H7 (cell line): ENCODE measurements around the gene ZNF488. TPM values are rescaled to one million over a fixed set of nuclear protein-coding genes. Genes with fewer than 3 reads are reported as not detected.

ENCODE experiments used
- DNase-seq: peaks from one replicate; pipeline ENCODE4 v3.0.0; 2012
- H3K27me3 ChIP-seq: 2 replicates; pipeline ENCODE4 v1.6.0; 2011; ENCODE audit warnings: mild to moderate bottlenecking, low read length; ENCODE audit not compliant: control insufficient read depth, insufficient read depth
- H3K36me3 ChIP-seq: replicated peaks from 2 replicates; pipeline ENCODE4 v1.5.1; 2011; ENCODE audit warnings: low read length; ENCODE audit not compliant: control insufficient read depth, insufficient read depth
- H3K4me3 ChIP-seq: 2 replicates; pipeline ENCODE4 v1.5.1; 2011; ENCODE audit warnings: low read depth, mild to moderate bottlenecking, control low read depth, low read length, moderate library complexity; ENCODE audit not compliant: insufficient read depth
- total RNA-seq: library from RNA; depleted of rRNA; stranded (reverse); fragments of >200 nt; shearing (Covaris generic); gene quantifications from 2 replicates; pipeline ENCODE4 v1.2.3, GENCODE V29; 2014

Gene ZNF488
- total RNA-seq, 1 experiment from 2014 or later = 3.0 TPM

DNA sequence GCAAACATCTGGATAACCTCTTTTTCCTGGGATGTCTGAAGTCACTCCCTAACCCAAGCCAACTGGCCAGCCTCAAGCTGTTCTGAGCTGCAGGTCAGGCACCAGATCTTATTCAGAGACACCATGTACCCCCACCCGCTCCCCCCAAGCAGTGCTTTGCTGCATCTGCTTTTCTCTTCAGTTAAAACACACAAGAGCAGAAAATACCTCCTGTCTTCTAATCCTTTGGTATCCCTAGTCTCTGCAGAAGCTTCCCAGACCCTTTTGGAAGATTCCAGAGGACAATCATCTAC, 3.0 kb downstream of the ZNF488 start:
- H3K27me3 ChIP-seq = peaks cover 2% of the 10 kb centered on the region
- DNase-seq = peak; percentile 11

GRCh38 chr10:47380341-47381102, 3.6 kb downstream of the ZNF488 start:
- DNase-seq = peak; percentile 4
- H3K4me3 ChIP-seq = no peak overlapping the region
- H3K27me3 ChIP-seq = peaks cover 2% of the 10 kb centered on the region
- H3K36me3 ChIP-seq = no peaks in the 10 kb centered on the region

More for the DNA sequence above, 3.0 kb downstream of the ZNF488 start:
- Histone ChIP-seq H3K36me3 (no peaks in the 10 kb centered on the region), H3K4me3 (no peak overlapping the region)

- DNase-seq = peak; percentile 13
- H3K36me3 ChIP-seq = no peaks in the 10 kb centered on the region
- no peaks in the 10 kb centered on the region; the same call in 1 of the 2 replicates for H3K27me3 ChIP-seq
- H3K4me3 ChIP-seq = no peak overlapping the region
These were observed 4.2 kb downstream of the ZNF488 start for GRCh38 chr10:47379901-47380300.

GRCh38 chr10:47379445-47379785, 4.7 kb downstream of the ZNF488 start:
- Histone ChIP-seq H3K4me3 (no peak overlapping the region), H3K36me3 (no peaks in the 10 kb centered on the region), H3K27me3 (no peaks in the 10 kb centered on the region; the same call in 1 of the 2 replicates)
- DNase-seq = peak; percentile 7

DNA sequence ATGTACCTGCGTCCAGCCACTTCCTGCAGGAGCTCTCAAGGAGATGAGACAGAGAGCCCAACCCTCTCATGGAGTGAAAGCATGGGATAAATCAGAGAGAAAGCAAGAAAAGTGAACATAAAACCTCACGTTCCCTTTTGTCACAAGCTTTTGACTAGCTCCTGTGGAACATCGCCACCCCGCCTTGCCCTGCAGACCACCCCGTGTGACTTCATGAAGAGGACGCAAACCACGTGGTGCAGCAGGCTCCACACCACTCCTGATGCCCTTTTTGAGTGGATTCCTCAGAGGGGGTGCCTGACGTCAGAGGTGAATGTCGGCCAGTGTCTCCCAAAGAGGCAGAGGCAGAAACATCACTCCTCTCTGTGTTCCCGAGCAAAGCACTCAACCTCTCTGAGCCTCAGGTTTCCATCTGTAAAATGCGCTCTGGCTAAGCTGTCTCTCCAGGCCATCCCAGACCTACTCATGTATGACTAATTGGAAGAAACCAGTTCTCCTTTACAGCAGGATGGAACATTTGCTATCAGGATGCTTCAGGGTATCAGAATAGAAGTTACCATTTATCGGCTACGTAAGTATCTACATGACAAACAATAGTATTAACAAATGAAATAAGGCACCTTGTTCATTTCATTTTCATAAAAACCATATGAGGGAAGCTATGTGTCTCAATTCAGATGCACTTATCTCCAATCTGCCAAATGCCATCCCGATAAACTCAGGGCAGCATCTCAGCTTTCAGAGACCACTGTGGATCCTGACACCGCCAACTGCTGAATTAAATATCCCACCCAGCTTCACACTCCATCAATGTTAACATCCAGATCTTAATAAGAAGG, 5.3 kb downstream of the ZNF488 start:
- H3K36me3 ChIP-seq = no peaks in the 10 kb centered on the region
- peak; percentile 10 for DNase-seq
- H3K4me3 ChIP-seq = no peak overlapping the region
- no peaks in the 10 kb centered on the region; the same call in 1 of the 2 replicates for H3K27me3 ChIP-seq

- peak; percentile 15 for DNase-seq
- H3K4me3 ChIP-seq = no peak overlapping the region
- no peaks in the 10 kb centered on the region for H3K36me3 ChIP-seq
- no peaks in the 10 kb centered on the region; the same call in 1 of the 2 replicates for H3K27me3 ChIP-seq
These were observed 5.9 kb downstream of the ZNF488 start for GRCh38 chr10:47378183-47378510.

DNA sequence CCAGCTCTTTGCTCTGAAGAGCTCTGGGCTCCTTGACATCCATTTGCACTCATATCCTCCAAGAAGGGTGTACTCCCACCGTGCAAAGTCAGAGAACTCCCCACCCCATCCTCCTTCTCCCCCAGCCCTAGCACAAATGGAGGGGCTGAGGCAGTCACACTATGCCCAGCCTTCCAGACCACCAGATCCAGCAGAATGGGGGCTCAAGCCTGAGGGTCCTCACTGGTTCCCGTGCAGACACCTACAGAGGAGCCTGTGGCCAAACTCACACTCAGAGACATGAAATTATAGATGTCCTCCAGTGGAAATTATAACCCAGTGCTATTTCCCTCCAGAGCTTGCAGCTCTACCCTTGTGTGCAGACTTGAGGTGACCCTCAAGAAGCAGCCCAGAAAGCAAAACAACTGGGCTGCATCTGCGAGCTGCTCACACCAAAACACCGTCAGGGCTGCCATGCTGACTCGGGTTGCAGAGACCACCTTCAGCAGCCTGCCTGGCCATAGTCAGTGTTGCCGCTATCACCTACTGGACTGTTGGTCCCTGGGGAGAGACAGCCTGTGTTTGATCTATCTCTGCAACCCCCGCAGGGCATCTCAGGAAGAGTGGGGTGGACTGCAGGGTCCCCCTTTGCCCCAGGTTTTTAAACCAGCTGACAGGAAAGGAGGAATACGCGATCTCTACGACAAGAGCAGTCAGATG, 7.4 kb downstream of the ZNF488 start:
- Histone ChIP-seq H3K27me3 (no peaks in the 10 kb centered on the region), H3K36me3 (no peaks in the 10 kb centered on the region), H3K4me3 (no peak overlapping the region)
- peak; percentile 16 for DNase-seq

DNA sequence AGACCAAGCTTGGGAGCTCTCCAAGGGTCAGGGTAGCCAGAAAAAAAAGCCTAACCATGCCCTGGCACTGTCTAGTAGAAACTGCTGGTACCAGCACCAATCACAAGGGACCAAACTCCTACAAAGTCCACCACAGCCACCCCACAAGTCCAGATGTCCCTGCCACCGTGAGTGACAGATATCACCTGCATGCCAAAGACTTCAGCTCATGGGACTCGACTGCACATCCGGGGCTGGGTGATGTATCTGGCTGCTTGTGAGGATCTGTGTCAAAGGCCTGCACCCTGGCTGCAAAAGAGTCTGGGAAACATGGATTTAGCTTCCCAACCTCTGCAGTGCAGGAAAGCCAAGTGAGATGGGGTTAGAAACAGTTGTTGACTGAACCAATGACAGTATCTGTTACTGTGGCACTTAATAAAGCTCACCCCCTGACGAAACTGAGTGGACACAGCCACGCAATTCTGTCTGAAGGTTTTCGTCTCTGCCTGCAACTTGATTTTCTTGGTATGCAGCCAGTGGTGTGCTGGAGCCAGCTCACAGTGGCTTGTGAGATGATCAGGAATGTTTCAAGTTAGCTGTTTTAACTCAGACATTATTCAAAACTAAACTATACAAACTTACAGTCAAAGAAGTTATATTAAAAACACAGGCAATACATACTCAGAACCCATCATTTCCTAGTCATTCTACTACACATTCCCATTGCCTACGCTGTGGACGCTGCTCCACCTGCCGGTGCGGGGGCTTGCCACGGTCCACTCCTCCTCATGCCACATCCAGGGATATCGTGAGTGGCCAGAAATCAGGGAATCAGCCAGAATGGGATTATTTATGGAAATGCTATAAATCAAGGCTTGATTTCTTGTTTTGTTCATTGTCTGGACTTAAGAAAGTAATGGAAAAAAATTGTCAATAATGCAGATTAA, 9.2 kb downstream of the ZNF488 start:
- H3K27me3 ChIP-seq = no peaks in the 10 kb centered on the region
- DNase-seq = no peak

DNA sequence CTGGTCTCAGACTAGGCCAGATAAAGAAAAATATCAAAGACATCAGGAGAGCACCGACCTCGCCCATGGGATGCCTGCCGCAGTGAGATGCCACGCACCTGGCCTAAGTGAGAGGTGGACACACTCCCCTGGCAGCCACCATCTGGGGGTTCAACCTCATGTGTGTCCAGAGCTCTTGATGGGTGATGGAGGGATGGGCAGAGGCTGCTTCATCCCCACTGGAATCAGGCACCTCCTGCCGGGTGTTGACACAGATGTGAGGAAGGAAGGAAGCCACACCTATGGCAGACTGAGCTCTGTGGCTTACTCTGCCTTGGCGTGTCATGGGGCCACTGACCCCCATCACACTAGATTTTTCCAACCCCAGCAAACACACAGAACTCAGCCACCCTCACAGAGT, 11.4 kb downstream of the ZNF488 start:
- H3K27me3 ChIP-seq = no peaks in the 10 kb centered on the region
- H3K36me3 ChIP-seq = no peaks in the 10 kb centered on the region
- H3K4me3 ChIP-seq = no peak overlapping the region
- peak; percentile 35 for DNase-seq

More for the DNA sequence above, 9.2 kb downstream of the ZNF488 start:
- Histone ChIP-seq H3K4me3 (no peak overlapping the region), H3K36me3 (no peaks in the 10 kb centered on the region)

- Histone ChIP-seq H3K4me3 (no peak overlapping the region), H3K27me3 (no peaks in the 10 kb centered on the region), H3K36me3 (no peaks in the 10 kb centered on the region; the same call in 1 of the 2 replicates)
- DNase-seq = peak; percentile 50
These were observed 12.2 kb downstream of the ZNF488 start for GRCh38 chr10:47371629-47372485.

DNA sequence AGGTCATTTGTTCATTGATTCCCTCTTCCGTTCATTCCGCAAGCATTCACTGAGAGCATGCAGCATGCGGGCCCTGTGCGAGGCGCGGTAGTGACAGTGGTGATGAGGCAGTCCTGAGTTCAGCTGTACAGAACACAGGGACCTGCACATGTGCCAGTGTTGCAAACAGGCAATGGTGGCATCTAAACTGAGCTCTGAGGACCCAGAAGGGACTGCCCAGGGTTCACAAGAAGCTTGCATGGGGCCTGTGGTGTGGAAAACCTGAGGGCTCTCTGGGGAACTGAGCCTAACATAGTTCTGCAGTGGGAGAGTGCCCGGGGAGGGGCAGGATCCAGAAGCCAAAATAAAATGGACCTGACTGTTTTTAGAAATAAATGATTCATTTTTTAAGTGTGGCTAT, 13.2 kb downstream of the ZNF488 start:
- no peak overlapping the region for H3K4me3 ChIP-seq
- H3K27me3 ChIP-seq = no peaks in the 10 kb centered on the region
- peak; percentile 10 for DNase-seq
- no peaks in the 10 kb centered on the region; the same call in 1 of the 2 replicates for H3K36me3 ChIP-seq

- Histone ChIP-seq H3K27me3 (no peaks in the 10 kb centered on the region), H3K4me3 (no peak overlapping the region), H3K36me3 (no peaks in the 10 kb centered on the region; the same call in 1 of the 2 replicates)
- peak; percentile 8 for DNase-seq
These were observed 13.9 kb downstream of the ZNF488 start for GRCh38 chr10:47370015-47370767.
